GM12878 (cell line): ENCODE data around the gene ELANE.

Experiments
- BHLHE40 ChIP-seq, 2 experiments: fragments of 450-650 bp in 1 of 2; IDR thresholded peaks; 2 replicates each; pipeline ENCODE4 v1.6.1; 2011 to 2017; ENCODE audit warnings: low read depth in 2 of 2, borderline replicate concordance in 1 of 2, improper control_type of control experiment in 1 of 2, low read length in 1 of 2, mild to moderate bottlenecking in 1 of 2
- HDAC6 ChIP-seq: fragments of 200-600 bp; sonication (generic); IDR thresholded peaks from one replicate; pipeline ENCODE4 v1.8.0; 2017; ENCODE audit warnings: antibody characterized with exemption; ENCODE audit not compliant: unreplicated experiment
- TF ChIP-seq, protein P1 (sequence below): fragments of 450-650 bp; formaldehyde crosslinking; IDR thresholded peaks from 2 replicates; pipeline ENCODE4 v1.5.0; 2022; ENCODE audit warnings: mild to moderate bottlenecking, missing genetic modification characterization

DNA sequence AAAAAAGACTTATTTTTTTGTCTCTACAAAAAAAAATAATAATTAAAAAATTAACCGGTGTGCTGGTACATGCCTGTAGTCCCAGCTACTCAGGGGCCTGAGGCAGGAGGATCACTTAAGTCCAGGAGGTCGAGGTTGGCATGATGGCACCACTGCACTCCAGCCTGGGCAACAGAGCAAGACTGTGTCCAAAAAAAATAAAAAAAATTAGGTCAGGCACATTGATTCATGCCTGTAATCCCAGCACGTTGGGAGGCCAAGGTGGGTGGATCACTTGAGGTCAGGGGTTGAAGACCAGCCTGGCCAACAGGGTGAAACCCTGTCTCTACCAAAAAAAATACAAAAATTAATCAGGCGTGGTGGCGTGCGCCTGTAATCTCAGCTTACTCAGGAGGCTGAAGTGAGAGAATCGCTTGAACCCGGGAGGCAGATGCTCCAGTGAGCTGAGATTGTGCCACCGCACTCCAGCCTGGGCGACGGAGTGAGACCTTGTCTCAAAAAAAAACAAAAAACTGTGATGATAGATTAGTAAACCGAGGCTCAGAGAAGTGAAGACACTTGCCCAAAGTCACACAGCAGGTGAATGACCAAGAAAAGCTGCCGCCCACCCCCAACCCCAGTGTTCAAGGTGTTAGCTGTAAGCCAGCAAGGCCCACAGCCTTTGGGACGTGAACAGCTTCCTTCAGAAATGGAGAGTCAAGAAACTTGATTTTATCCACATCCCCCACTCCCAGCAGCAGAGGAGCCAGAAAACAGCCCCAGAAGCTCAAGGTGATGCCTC lies 50.5 kb downstream of the ELANE start:
- no peak for TF ChIP-seq HDAC6
- TF ChIP-seq, protein P1, sequence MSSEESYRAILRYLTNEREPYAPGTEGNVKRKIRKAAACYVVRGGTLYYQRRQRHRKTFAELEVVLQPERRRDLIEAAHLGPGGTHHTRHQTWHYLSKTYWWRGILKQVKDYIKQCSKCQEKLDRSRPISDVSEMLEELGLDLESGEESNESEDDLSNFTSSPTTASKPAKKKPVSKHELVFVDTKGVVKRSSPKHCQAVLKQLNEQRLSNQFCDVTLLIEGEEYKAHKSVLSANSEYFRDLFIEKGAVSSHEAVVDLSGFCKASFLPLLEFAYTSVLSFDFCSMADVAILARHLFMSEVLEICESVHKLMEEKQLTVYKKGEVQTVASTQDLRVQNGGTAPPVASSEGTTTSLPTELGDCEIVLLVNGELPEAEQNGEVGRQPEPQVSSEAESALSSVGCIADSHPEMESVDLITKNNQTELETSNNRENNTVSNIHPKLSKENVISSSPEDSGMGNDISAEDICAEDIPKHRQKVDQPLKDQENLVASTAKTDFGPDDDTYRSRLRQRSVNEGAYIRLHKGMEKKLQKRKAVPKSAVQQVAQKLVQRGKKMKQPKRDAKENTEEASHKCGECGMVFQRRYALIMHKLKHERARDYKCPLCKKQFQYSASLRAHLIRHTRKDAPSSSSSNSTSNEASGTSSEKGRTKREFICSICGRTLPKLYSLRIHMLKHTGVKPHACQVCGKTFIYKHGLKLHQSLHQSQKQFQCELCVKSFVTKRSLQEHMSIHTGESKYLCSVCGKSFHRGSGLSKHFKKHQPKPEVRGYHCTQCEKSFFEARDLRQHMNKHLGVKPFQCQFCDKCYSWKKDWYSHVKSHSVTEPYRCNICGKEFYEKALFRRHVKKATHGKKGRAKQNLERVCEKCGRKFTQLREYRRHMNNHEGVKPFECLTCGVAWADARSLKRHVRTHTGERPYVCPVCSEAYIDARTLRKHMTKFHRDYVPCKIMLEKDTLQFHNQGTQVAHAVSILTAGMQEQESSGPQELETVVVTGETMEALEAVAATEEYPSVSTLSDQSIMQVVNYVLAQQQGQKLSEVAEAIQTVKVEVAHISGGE = no peak
- TF ChIP-seq BHLHE40 (IDR thresholded peaks at IDR 0.05; ENCODE audit: borderline replicate concordance in 1 of 2, low read depth in 2 of 2, low read length in 1 of 2) = no peak
